Retinal pigment epithelial cell (primary cell): ENCODE data around the gene XRCC4.

Source experiments
- DNase-seq: peaks from one replicate; pipeline ENCODE4 v3.0.0-alpha.2; 2010; ENCODE audit warnings: low read depth
- H3K4me3 ChIP-seq: 2 replicates; pipeline ENCODE4 v1.5.1; 2011; ENCODE audit warnings: mild to moderate bottlenecking, low read length, control low read depth, moderate library complexity
- CTCF ChIP-seq: conservative IDR thresholded peaks from 2 replicates; pipeline ENCODE4 v1.5.1; 2011; ENCODE audit warnings: low read depth, low read length, control low read depth, inconsistent platforms

Gene XRCC4

GRCh38 chr5:83197326-83197967 lies 120.1 kb downstream of the XRCC4 start:
- no peak for TF ChIP-seq CTCF
- DNase-seq, result no peak
- H3K4me3 ChIP-seq, result no peak overlapping the region

GRCh38 chr5:83199126-83199525 lies 121.8 kb downstream of the XRCC4 start:
- no peak for TF ChIP-seq CTCF
- no peak for DNase-seq
- H3K4me3 ChIP-seq, result no peak overlapping the region

GRCh38 chr5:83204651-83205050 lies 127.3 kb downstream of the XRCC4 start:
- DNase-seq, result no peak
- H3K4me3 ChIP-seq, result no peak overlapping the region
- no peak for TF ChIP-seq CTCF

GRCh38 chr5:83209963-83210362 lies 132.6 kb downstream of the XRCC4 start:
- no peak for DNase-seq
- no peak overlapping the region for H3K4me3 ChIP-seq
- TF ChIP-seq CTCF, result no peak

- TF ChIP-seq CTCF, result no peak
- H3K4me3 ChIP-seq, result no peak overlapping the region
- DNase-seq, result no peak
Measured at GRCh38 chr5:83219077-83219476, 141.7 kb downstream of the XRCC4 start.

GRCh38 chr5:83219495-83219894 lies 142.1 kb downstream of the XRCC4 start:
- H3K4me3 ChIP-seq, result no peak overlapping the region
- no peak for DNase-seq
- TF ChIP-seq CTCF, result no peak

GRCh38 chr5:83220331-83220730 lies 143.0 kb downstream of the XRCC4 start:
- no peak overlapping the region for H3K4me3 ChIP-seq
- no peak for TF ChIP-seq CTCF
- no peak for DNase-seq
